Parathyroid adenoma (tissue), 2 donors: ENCODE measurements around the gene RESF1.

Source experiments
- H2AFZ ChIP-seq: fragments of 300-600 bp; sonication (generic); one replicate; pipeline ENCODE4 v1.7.0; 2017; ENCODE audit warnings: antibody characterized with exemption, mild to moderate bottlenecking
- H3K27ac ChIP-seq: fragments of 300-600 bp; sonication (generic); one replicate; pipeline ENCODE4 v1.7.0; 2017
- H3K27me3 ChIP-seq: fragments of 300-600 bp; sonication (generic); one replicate; pipeline ENCODE4 v1.7.0; 2017; ENCODE audit warnings: low read length; ENCODE audit not compliant: control insufficient read depth, insufficient read depth
- H3K36me3 ChIP-seq: fragments of 300-600 bp; sonication (generic); one replicate; pipeline ENCODE4 v1.7.0; 2017; ENCODE audit warnings: low read length; ENCODE audit not compliant: control insufficient read depth, insufficient read depth
- H3K4me1 ChIP-seq: fragments of 300-600 bp; sonication (generic); one replicate; pipeline ENCODE4 v1.7.0; 2017; ENCODE audit warnings: control low read depth
- H3K4me2 ChIP-seq: fragments of 300-600 bp; sonication (generic); one replicate; pipeline ENCODE4 v1.7.0; 2017; ENCODE audit warnings: low read length
- H3K4me3 ChIP-seq: fragments of 300-600 bp; sonication (generic); one replicate; pipeline ENCODE4 v1.7.0; 2017; ENCODE audit warnings: low read depth, low read length
- H3K79me2 ChIP-seq: fragments of 300-600 bp; sonication (generic); one replicate; pipeline ENCODE4 v1.7.0; 2017; ENCODE audit warnings: control low read depth
- H3K9ac ChIP-seq: fragments of 300-600 bp; sonication (generic); one replicate; pipeline ENCODE4 v1.7.0; 2017; ENCODE audit warnings: mild to moderate bottlenecking
- H3K9me3 ChIP-seq: fragments of 300-600 bp; sonication (generic); one replicate; pipeline ENCODE4 v1.7.0; 2017; ENCODE audit warnings: low read length; ENCODE audit not compliant: control insufficient read depth
- TF ChIP-seq, protein P1 (sequence below): fragments of 300-600 bp; sonication (generic); IDR thresholded peaks from one replicate; pipeline ENCODE4 v1.7.0; 2017; ENCODE audit warnings: antibody characterized with exemption, mild to moderate bottlenecking
- donor health status: primary hyperparathyroidism.

RESF1 gene

DNA sequence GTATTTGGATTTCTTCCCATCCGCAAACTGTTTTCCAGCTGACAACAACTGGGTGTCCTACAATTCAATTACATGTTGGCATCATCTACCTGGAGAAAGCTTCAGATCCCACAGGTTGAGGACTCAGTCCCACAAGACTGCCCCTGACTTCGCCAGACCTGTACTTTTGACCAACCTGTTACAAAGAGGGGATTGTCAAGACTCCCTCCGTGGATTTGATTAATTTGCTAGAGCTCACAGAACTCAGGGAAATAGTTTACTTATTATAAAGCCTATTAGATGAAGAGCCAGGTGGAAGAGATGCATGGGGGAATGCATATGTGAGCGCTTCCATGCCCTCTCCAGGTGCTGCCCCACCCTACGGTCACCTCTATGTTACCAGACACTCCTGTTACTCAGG, 14.6 kb downstream of the RESF1 start:
- H3K79me2 ChIP-seq: peaks cover 26% of the 10 kb centered on the region
- TF ChIP-seq, protein P1, sequence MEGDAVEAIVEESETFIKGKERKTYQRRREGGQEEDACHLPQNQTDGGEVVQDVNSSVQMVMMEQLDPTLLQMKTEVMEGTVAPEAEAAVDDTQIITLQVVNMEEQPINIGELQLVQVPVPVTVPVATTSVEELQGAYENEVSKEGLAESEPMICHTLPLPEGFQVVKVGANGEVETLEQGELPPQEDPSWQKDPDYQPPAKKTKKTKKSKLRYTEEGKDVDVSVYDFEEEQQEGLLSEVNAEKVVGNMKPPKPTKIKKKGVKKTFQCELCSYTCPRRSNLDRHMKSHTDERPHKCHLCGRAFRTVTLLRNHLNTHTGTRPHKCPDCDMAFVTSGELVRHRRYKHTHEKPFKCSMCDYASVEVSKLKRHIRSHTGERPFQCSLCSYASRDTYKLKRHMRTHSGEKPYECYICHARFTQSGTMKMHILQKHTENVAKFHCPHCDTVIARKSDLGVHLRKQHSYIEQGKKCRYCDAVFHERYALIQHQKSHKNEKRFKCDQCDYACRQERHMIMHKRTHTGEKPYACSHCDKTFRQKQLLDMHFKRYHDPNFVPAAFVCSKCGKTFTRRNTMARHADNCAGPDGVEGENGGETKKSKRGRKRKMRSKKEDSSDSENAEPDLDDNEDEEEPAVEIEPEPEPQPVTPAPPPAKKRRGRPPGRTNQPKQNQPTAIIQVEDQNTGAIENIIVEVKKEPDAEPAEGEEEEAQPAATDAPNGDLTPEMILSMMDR: no peak
- H3K36me3 ChIP-seq: no peaks in the 10 kb centered on the region
- H3K4me3 ChIP-seq: no peak overlapping the region
- no peak overlapping the region for H3K9ac ChIP-seq
- no peaks in the 10 kb centered on the region for H3K9me3 ChIP-seq
- H3K27ac ChIP-seq: no peak overlapping the region
- H3K27me3 ChIP-seq: no peaks in the 10 kb centered on the region
- H3K4me1 ChIP-seq: no peaks in the 10 kb centered on the region
- H2AFZ ChIP-seq: no peak overlapping the region
- no peak overlapping the region for H3K4me2 ChIP-seq

GRCh38 chr12:31974673-31975072, 15.5 kb downstream of the RESF1 start:
- no peaks in the 10 kb centered on the region for H3K36me3 ChIP-seq
- no peaks in the 10 kb centered on the region for H3K4me1 ChIP-seq
- H3K4me2 ChIP-seq: no peak overlapping the region
- no peaks in the 10 kb centered on the region for H3K9me3 ChIP-seq
- H3K27ac ChIP-seq: no peak overlapping the region
- H2AFZ ChIP-seq: no peak overlapping the region
- no peak overlapping the region for H3K4me3 ChIP-seq
- H3K79me2 ChIP-seq: peaks cover 17% of the 10 kb centered on the region
- TF ChIP-seq, protein P1: no peak
- no peaks in the 10 kb centered on the region for H3K27me3 ChIP-seq
- no peak overlapping the region for H3K9ac ChIP-seq

DNA sequence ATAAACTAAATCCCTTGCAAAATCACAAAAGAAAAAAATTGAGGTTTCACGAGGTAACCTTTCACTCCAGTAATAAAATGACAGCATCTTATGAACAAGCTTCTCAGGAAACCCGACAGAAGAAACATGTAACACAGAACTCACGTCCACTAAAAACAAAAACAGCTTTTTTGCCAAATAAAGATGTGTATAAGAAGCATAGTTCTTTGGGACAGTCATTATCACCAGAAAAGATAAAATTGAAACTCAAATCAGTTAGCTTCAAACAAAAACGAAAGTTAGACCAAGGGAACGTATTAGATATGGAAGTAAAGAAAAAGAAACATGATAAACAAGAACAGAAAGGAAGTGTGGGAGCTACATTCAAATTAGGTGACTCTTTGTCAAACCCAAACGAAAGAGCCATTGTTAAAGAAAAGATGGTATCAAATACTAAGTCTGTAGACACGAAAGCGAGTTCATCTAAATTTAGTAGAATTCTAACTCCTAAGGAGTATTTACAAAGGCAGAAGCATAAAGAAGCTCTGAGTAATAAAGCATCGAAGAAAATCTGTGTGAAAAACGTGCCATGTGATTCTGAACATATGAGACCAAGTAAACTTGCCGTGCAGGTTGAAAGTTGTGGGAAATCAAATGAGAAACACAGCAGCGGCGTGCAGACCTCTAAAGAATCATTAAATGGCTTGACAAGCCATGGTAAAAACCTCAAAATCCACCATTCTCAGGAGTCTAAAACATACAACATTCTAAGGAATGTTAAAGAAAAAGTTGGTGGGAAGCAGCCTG, 25.8 kb downstream of the RESF1 start:
- H3K36me3 ChIP-seq: no peaks in the 10 kb centered on the region
- H3K79me2 ChIP-seq: peaks cover 5% of the 10 kb centered on the region
- no peak overlapping the region for H3K4me2 ChIP-seq
- no peak overlapping the region for H2AFZ ChIP-seq
- H3K27ac ChIP-seq: no peak overlapping the region
- no peak overlapping the region for H3K4me3 ChIP-seq
- TF ChIP-seq, protein P1: no peak
- no peaks in the 10 kb centered on the region for H3K27me3 ChIP-seq
- H3K4me1 ChIP-seq: no peaks in the 10 kb centered on the region
- H3K9ac ChIP-seq: no peak overlapping the region
- no peaks in the 10 kb centered on the region for H3K9me3 ChIP-seq

GRCh38 chr12:31985832-31986231, 26.6 kb downstream of the RESF1 start:
- Histone ChIP-seq H3K27me3 (no peaks in the 10 kb centered on the region), H3K9me3 (no peaks in the 10 kb centered on the region), H3K4me3 (no peak overlapping the region), H3K36me3 (no peaks in the 10 kb centered on the region), H3K9ac (no peak overlapping the region), H3K27ac (no peak overlapping the region), H3K4me1 (no peaks in the 10 kb centered on the region), H2AFZ (no peak overlapping the region), H3K79me2 (peaks cover 5% of the 10 kb centered on the region), H3K4me2 (no peak overlapping the region)
- TF ChIP-seq, protein P1: no peak
